Esophagus squamous epithelium (tissue), 5 donors: ENCODE data around the gene CGA. TPM values are rescaled to one million over a fixed set of nuclear protein-coding genes. Genes with fewer than 3 reads are reported as not detected.
A peak's percentile ranks its signal among the peaks of the same experiment; 100 is the strongest.

Experiments
- DNase-seq: peaks from one replicate; lab custom pipeline; 2025; lab: John Stamatoyannopoulos, UW
- H3K27ac ChIP-seq, 4 donors: fragments of 200-600 bp; sonication (generic); one replicate each; pipeline ENCODE4 v1.5.1; 2016 to 2019; ENCODE audit warnings: mild to moderate bottlenecking in 1 of 4
- H3K27me3 ChIP-seq, 4 donors: fragments of 200-600 bp; sonication (generic); 1 replicate in 3 of 4; 2 replicates in 1 of 4; pipeline versions ENCODE4 v1.5.1 to v1.6.0; 2017 to 2021; ENCODE audit warnings: antibody characterized with exemption in 1 of 4
- H3K36me3 ChIP-seq, 3 donors: fragments of 200-600 bp; sonication (generic); one replicate each; pipeline ENCODE4 v1.5.1; 2016 to 2019
- H3K4me1 ChIP-seq, 3 donors: fragments of 200-600 bp; sonication (generic); one replicate each; pipeline ENCODE4 v1.5.1; 2017 to 2019
- H3K4me3 ChIP-seq, 4 donors: fragments of 200-600 bp; sonication (generic); 1 replicate in 3 of 4; 2 replicates in 1 of 4; pipeline ENCODE4 v1.5.1; 2016 to 2019; ENCODE audit warnings: mild to moderate bottlenecking in 2 of 4, moderate library complexity in 1 of 4
- H3K9me3 ChIP-seq, 3 donors: fragments of 200-600 bp; sonication (generic); one replicate each; pipeline ENCODE4 v1.5.1; 2016 to 2019
- POLR2A ChIP-seq, 4 donors: fragments of 450-650 bp; IDR thresholded peaks; one replicate each; pipeline ENCODE4 v1.6.1; 2017; ENCODE audit warnings: antibody characterized with exemption in 4 of 4, mild to moderate bottlenecking in 4 of 4, moderate library complexity in 3 of 4
- WGBS, 2 donors: methylation state at CpG; one replicate each; pipeline ENCODE4 v1.1.5; 2018; 5-methylcytosine and 5-hydroxymethylcytosine counted together
- intact Hi-C: fragments of 100-400 bp; cut with DNase I; formaldehyde crosslinking; loops from one replicate; pipeline ENCODE4 v1.15.0; 2022
- total RNA-seq, 4 donors: library from RNA; depleted of rRNA; stranded (reverse); fragments of >200 nt; gene quantifications; one replicate each; pipeline ENCODE4 v1.1.0, GENCODE V29; 2016
- TF ChIP-seq, protein P1 (sequence below), 6 experiments: fragments of 450-650 bp in 4 of 6; fragments of 200-600 bp in 2 of 6; sonication (generic) in 2 of 6; IDR thresholded peaks; one replicate each; pipeline ENCODE4 v1.5.1; 2016 to 2019; ENCODE audit warnings: antibody characterized with exemption in 6 of 6, mild to moderate bottlenecking in 4 of 6, moderate library complexity in 4 of 6
- donor health status: DM: yes; HTN: yes; CAD: no.

Gene CGA
- total RNA-seq, 4 donors from 2014 or later = not detected

DNA sequence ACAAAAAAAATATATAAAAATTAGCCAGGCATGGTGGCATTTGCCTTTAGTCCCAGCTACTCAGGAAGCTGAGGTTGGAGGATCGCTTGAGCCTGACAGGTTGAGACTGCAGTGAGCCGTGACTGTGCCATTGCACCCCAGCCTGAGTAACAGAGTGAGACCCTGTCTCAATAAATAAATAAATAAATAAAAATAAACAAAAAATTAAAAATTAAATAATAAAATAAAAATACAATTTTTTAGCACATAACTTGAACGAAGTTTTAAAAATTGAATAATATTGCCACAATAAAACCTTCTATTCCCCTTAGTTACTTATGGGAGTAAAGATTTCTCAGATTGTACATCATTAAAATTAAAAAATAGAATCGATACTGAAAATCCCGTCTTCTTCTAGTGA, 29.2 kb upstream of the CGA start:
- Histone ChIP-seq H3K36me3 (no peaks in the 10 kb centered on the region), H3K27me3 (peaks cover 0 to 14% (median 0%) of the 10 kb centered on the region in 4 donors), H3K4me3 (no peak overlapping the region), H3K27ac (no peak overlapping the region), H3K4me1 (no peaks in the 10 kb centered on the region), H3K9me3 (no peaks in the 10 kb centered on the region)
- intact Hi-C loops = no loop called here
- 83 to 89% methylated on average over 5 of the region's 5 CpGs for WGBS, 2 donors
- TF ChIP-seq POLR2A (IDR thresholded peaks at IDR 0.05) = no peak
- TF ChIP-seq, protein P1, sequence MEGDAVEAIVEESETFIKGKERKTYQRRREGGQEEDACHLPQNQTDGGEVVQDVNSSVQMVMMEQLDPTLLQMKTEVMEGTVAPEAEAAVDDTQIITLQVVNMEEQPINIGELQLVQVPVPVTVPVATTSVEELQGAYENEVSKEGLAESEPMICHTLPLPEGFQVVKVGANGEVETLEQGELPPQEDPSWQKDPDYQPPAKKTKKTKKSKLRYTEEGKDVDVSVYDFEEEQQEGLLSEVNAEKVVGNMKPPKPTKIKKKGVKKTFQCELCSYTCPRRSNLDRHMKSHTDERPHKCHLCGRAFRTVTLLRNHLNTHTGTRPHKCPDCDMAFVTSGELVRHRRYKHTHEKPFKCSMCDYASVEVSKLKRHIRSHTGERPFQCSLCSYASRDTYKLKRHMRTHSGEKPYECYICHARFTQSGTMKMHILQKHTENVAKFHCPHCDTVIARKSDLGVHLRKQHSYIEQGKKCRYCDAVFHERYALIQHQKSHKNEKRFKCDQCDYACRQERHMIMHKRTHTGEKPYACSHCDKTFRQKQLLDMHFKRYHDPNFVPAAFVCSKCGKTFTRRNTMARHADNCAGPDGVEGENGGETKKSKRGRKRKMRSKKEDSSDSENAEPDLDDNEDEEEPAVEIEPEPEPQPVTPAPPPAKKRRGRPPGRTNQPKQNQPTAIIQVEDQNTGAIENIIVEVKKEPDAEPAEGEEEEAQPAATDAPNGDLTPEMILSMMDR (IDR thresholded peaks at IDR 0.05) = no peak
- DNase-seq = no peak

DNA sequence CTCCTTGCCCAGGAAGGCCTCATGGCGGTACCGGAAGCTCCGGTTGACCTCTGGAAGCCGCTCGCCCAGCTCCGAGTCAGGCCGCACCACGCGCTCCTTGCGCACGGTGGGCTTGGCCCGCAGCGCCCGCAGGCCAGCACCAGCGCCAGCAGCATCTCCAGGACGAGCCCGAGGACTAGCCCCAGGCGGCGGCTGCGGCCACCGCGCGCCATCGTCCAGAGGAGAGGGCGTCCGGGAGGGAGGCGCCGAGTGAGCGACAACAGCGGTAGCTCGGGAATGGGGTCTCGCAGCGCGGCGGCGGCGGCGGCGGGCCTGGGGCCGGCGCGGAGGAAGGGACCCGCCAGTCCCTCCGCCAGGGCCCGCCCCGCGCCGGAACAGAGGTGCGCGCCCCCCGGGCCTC, 27.6 kb upstream of the CGA start:
- TF ChIP-seq, protein P1 (IDR thresholded peaks at IDR 0.05) = no peak
- no peak for TF ChIP-seq POLR2A (IDR thresholded peaks at IDR 0.05)
- Histone ChIP-seq H3K36me3 (no peaks in the 10 kb centered on the region), H3K27me3 (peaks cover 0 to 14% (median 0%) of the 10 kb centered on the region in 4 donors), H3K9me3 (no peaks in the 10 kb centered on the region), H3K4me1 (no peaks in the 10 kb centered on the region), H3K27ac (no peak overlapping the region), H3K4me3 (peak overlapping the region in 1 of 4 donors; percentile 10)
- intact Hi-C loops = no loop called here
- DNase-seq = no peak
- 54% methylated on average over 10 of the region's 51 CpGs; no CpG with 5 or more reads in 1 of the 2 donors for WGBS, 2 donors

DNA sequence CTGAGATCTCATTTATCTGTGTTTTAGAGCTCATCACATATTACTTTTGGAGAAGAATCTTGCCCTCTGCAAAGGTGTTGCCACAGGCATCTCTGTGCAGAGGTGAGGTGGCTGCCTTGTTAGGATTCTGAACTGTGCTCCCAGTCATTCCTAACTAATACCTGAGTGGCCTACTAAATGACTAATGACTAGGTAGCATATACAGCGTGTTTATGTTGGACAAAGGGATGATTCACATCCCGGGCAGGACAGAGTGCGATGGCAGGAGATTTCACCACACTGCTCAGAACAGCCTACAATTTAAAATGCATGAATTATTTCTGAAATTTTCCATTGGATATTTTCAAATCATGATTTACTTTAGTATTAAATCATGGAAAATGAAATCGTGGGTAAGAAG, 23.1 kb upstream of the CGA start:
- no peak for DNase-seq
- WGBS, 2 donors = 38 to 60% methylated on average over 4 of the region's 4 CpGs
- Histone ChIP-seq H3K4me1 (no peaks in the 10 kb centered on the region), H3K9me3 (no peaks in the 10 kb centered on the region), H3K36me3 (no peaks in the 10 kb centered on the region), H3K4me3 (no peak overlapping the region), H3K27me3 (peaks cover 0 to 8% (median 0%) of the 10 kb centered on the region in 4 donors), H3K27ac (no peak overlapping the region)
- intact Hi-C loops = no loop called here
- TF ChIP-seq POLR2A (IDR thresholded peaks at IDR 0.05) = no peak
- TF ChIP-seq, protein P1 (IDR thresholded peaks at IDR 0.05) = no peak

DNA sequence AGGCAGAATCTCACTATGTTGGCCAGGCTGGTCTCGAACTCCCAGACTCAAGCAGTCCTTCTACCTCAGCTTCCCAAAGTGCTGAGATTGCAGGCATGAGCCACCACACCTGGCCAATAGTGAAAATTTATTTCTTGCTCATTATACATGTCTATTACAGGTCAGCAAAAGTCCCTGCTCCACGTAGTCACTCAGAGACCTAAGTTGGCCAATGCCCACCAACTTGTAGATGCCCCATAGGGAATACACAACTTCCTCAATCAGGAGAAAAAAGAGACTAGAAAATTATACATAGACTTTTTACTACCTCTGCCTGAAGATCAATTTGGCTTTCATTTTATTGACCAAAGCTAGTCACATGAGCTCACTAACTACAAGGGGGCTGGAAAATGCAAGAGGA, 22.0 kb upstream of the CGA start:
- no peaks in the 10 kb centered on the region for H3K36me3 ChIP-seq
- 53 to 69% methylated on average over 2 of the region's 2 CpGs for WGBS, 2 donors
- H3K27me3 ChIP-seq = no peaks in the 10 kb centered on the region
- intact Hi-C loops = no loop called here
- H3K4me3 ChIP-seq = no peak overlapping the region
- no peak for DNase-seq
- no peaks in the 10 kb centered on the region for H3K4me1 ChIP-seq
- no peaks in the 10 kb centered on the region for H3K9me3 ChIP-seq
- no peak overlapping the region for H3K27ac ChIP-seq
- TF ChIP-seq, protein P1 (IDR thresholded peaks at IDR 0.05) = no peak
- no peak for TF ChIP-seq POLR2A (IDR thresholded peaks at IDR 0.05)

DNA sequence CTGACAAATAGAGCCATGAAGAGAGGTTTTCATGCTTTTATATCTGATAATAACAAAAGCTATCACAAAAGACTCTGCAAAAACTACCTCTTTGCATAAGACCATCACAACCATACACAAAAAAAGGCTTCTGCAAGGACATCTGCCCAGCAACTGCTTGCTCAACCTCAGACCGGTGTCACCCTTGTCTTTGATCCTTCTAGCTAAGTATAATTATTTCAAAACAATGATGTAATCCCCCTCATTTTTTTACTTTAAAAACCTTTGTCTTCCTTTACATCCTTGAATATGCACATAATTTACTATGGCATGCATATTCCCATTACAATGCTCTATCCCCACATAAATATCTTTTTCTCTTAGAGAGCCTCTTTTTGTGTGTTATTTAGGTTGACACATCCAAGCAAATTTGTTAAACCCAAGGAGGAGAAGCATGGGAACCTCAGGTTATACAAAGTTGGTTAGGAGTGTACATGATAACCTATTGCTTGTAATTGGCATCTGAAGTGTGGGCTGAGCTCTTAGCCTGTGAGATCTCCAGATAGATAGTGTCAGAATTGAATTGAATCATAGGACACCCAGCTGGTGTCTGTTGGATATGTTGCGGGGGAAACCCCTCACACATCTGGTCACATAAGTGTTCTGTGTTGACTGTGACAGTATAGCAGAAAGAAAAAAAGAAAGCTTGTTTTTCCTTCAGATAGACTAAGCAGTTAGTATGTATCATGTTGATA, 20.7 kb upstream of the CGA start:
- no peaks in the 10 kb centered on the region for H3K4me1 ChIP-seq
- WGBS, 2 donors = 65% methylated on average over 2 of the region's 2 CpGs
- no peak overlapping the region for H3K27ac ChIP-seq
- intact Hi-C loops = no loop called here
- TF ChIP-seq, protein P1 (IDR thresholded peaks at IDR 0.05) = no peak
- TF ChIP-seq POLR2A (IDR thresholded peaks at IDR 0.05) = no peak
- H3K27me3 ChIP-seq = no peaks in the 10 kb centered on the region
- DNase-seq = no peak
- H3K36me3 ChIP-seq = no peaks in the 10 kb centered on the region
- no peaks in the 10 kb centered on the region for H3K9me3 ChIP-seq
- H3K4me3 ChIP-seq = no peak overlapping the region
